Endothelial cell (in vitro differentiated cells): ENCODE results near the gene GRAMD4. TPM values are rescaled to one million over a fixed set of nuclear protein-coding genes. Genes with fewer than 3 reads are reported as not detected.
A peak's percentile ranks its signal among the peaks of the same experiment; 100 is the strongest.

Experiments used
- DNase-seq: peaks from one replicate; pipeline ENCODE4 v3.0.0; 2021; ENCODE audit warnings: low spot score
- H3K27ac Mint-ChIP-seq: one replicate; pipeline ENCODE4 v1.8.0; 2021; ENCODE audit warnings: mixed read lengths, inconsistent platforms; ENCODE audit not compliant: unreplicated experiment
- H3K27me3 Mint-ChIP-seq: one replicate; pipeline ENCODE4 v1.8.0; 2021; ENCODE audit warnings: mild to moderate bottlenecking, moderate library complexity, mixed read lengths, inconsistent platforms; ENCODE audit not compliant: unreplicated experiment
- H3K36me3 Mint-ChIP-seq: one replicate; pipeline ENCODE4 v1.8.0; 2021; ENCODE audit warnings: mild to moderate bottlenecking, low read depth, mixed read lengths, inconsistent platforms; ENCODE audit not compliant: unreplicated experiment
- H3K4me1 Mint-ChIP-seq: one replicate; pipeline ENCODE4 v1.8.0; 2021; ENCODE audit warnings: mild to moderate bottlenecking, mixed read lengths, inconsistent platforms; ENCODE audit not compliant: unreplicated experiment
- H3K4me3 Mint-ChIP-seq: one replicate; pipeline ENCODE4 v1.8.0; 2021; ENCODE audit warnings: mild to moderate bottlenecking, mixed read lengths, inconsistent platforms; ENCODE audit not compliant: unreplicated experiment
- H3K9me3 Mint-ChIP-seq: one replicate; pipeline ENCODE4 v1.8.0; 2021; ENCODE audit warnings: mixed read lengths, inconsistent platforms; ENCODE audit not compliant: unreplicated experiment
- total RNA-seq: library from RNA; stranded (reverse); fragmentation: NEBNext Ultra II Directional; extraction: Animal tissue kit (Norgen Biotek cat#: 25700); gene quantifications from one replicate; pipeline ENCODE4 v1.2.1, GENCODE V29; 2021; ENCODE audit not compliant: unreplicated experiment
- TF ChIP-seq, protein P1 (sequence below): fragments of 200-600 bp; sonication (generic); IDR thresholded peaks from one replicate; pipeline ENCODE4 v1.5.0; 2021; ENCODE audit warnings: antibody characterized with exemption; ENCODE audit not compliant: unreplicated experiment

Gene GRAMD4
- total RNA-seq, 1 donor from 2014 or later = 42.7 TPM

DNA sequence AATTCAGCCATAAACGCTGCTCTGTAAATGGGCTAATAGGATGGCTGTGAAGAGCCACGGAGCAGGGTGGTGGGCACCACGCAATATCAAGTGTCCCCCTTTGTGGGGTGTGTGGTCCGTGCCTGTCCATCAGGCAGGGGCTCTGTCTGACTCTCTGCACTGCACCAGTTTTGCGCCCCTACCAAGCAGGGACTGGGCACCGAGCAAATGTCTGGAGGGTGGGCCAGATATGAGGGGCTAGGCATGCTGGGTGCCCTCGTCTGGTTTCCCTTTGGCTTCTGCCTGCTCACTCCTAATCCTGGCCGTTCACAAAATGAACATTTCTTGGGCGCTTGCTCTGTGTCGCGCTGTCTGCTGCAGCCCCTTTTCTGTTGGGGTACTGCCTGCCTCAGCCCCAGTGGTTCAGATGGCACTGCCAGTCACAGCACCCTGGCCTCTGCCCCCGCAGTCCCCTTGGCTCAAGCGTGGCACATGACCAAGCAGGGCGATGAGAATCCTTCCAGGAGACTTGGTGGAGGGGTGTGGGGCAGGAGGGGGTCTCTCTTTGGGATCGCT, 45.7 kb upstream of the GRAMD4 start:
- peaks cover 4% of the 10 kb centered on the region for H3K36me3 Mint-ChIP-seq

DNA sequence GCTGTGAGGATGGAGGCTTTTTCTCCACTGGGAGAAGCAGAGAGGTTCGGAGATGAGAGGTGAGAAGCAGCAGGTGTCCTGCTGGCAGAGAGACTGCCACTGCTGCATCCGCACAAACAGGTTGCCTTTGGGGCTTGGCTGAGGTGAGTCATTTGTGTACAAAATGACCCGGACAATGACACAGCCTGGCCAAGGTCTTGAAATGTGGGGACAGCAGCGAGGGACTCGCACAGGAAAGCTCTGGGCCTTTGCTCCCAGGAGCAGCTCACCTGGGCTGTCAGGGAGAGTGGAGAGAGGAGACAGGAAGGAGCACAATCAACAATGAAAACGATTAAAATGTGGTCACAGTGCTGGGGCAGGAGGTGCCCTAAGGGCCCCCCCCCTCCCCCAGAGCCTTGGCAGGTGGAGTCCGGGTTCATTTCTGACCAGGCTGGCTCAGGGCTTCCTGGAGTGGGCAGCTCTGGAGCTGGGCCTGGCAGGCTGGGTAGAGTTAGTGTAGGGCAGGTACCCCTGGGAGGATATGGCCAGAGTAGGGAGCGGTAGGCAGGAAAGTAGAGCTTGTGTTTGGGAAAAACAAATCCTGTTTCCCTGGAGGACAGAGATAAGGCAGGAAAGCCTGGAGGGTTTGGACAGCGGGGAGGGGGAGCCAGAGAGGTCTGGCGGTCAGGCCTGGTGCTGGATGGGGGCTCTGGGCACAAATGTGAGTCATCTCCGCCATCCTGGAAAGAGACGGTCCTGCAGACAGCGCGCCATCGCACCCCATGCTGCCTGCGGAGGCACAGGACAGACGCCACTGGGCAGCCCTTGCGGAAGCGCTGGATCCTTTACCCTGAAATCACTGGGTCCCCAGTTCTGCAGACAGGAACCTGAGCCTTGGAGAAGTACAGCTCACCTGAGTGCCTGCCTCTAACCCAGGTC, 44.9 kb upstream of the GRAMD4 start:
- DNase-seq = peak; percentile 64
- H3K4me1 Mint-ChIP-seq = peaks cover 21% of the 10 kb centered on the region
- H3K4me3 Mint-ChIP-seq = peak overlapping the region; percentile 79
- H3K27ac Mint-ChIP-seq = peak overlapping the region; percentile 97
- peaks cover 17% of the 10 kb centered on the region for H3K27me3 Mint-ChIP-seq
- no peaks in the 10 kb centered on the region for H3K9me3 Mint-ChIP-seq
- TF ChIP-seq, protein P1, sequence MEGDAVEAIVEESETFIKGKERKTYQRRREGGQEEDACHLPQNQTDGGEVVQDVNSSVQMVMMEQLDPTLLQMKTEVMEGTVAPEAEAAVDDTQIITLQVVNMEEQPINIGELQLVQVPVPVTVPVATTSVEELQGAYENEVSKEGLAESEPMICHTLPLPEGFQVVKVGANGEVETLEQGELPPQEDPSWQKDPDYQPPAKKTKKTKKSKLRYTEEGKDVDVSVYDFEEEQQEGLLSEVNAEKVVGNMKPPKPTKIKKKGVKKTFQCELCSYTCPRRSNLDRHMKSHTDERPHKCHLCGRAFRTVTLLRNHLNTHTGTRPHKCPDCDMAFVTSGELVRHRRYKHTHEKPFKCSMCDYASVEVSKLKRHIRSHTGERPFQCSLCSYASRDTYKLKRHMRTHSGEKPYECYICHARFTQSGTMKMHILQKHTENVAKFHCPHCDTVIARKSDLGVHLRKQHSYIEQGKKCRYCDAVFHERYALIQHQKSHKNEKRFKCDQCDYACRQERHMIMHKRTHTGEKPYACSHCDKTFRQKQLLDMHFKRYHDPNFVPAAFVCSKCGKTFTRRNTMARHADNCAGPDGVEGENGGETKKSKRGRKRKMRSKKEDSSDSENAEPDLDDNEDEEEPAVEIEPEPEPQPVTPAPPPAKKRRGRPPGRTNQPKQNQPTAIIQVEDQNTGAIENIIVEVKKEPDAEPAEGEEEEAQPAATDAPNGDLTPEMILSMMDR = no peak
- H3K36me3 Mint-ChIP-seq = peaks cover 4% of the 10 kb centered on the region

More for the DNA sequence above, 45.7 kb upstream of the GRAMD4 start:
- Mint-ChIP-seq H3K27me3 (peaks cover 16% of the 10 kb centered on the region), H3K4me3 (peak overlapping the region; percentile 79), H3K9me3 (no peaks in the 10 kb centered on the region), H3K27ac (peak overlapping the region; percentile 97), H3K4me1 (peaks cover 21% of the 10 kb centered on the region)
- no peak for DNase-seq
- TF ChIP-seq, protein P1 = no peak

GRCh38 chr22:46575911-46576555, 44.2 kb upstream of the GRAMD4 start:
- TF ChIP-seq, protein P1 = no peak
- DNase-seq = no peak
- Mint-ChIP-seq H3K27me3 (peaks cover 16% of the 10 kb centered on the region), H3K4me1 (peaks cover 23% of the 10 kb centered on the region), H3K9me3 (no peaks in the 10 kb centered on the region), H3K36me3 (peaks cover 4% of the 10 kb centered on the region), H3K4me3 (peak overlapping the region; percentile 79), H3K27ac (peak overlapping the region; percentile 97)

DNA sequence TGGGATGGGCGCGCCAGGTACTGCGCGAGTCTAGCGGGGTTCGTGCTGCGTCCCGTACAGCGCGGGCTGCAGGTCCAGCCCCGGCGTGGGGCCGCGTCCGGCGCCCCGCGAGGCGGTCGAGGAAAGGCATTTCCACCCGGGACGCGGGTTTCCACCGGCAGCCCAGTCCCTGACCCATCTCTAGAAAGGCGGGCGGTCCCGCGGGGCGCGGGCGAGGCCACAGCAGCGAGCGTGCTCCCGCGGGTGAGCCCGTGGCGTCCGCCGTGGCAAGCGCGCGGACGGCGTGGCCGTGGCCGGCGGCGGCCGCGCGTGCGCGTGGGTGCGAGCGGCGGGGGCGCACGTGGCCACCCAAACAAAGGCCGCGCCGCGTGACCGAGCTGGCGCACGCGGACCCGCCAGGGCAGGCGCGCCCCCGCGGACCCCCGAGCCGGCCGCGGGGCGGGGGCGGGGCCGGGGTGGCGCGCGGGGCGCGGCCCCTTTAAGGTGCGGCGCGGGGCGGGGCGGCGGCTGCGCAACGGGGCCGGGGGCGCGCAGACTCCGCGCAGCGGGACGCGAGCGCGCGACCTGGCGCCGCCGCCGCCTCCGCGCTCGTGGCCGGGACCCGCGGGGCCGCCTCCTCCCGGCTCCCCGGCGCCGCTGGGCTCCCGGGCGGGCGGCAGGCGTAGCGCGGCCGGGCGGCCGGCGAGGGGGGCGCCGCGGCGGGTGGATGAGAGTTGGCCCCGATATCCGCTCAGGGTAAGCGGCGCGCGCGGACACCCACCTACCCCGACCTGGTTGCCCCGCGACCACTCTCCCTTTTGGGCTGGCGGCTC, 43.4 kb upstream of the GRAMD4 start:
- Mint-ChIP-seq H3K36me3 (peaks cover 4% of the 10 kb centered on the region), H3K27me3 (peaks cover 12% of the 10 kb centered on the region), H3K4me1 (peaks cover 23% of the 10 kb centered on the region), H3K9me3 (no peaks in the 10 kb centered on the region), H3K4me3 (peak overlapping the region; percentile 79), H3K27ac (peak overlapping the region; percentile 61)
- TF ChIP-seq, protein P1 = no peak
- DNase-seq = peak; percentile 50
